Fibroblast of mammary gland (primary cell): Measurements from ENCODE around the gene SLC16A11.

Experiments used
- DNase-seq: peaks from one replicate; pipeline ENCODE4 v3.0.0-alpha.2; 2010; ENCODE audit warnings: low read depth
- H3K4me3 ChIP-seq: 2 replicates; pipeline ENCODE4 v1.5.1; 2011; ENCODE audit warnings: low read depth, mild to moderate bottlenecking, low read length, moderate library complexity; ENCODE audit not compliant: control insufficient read depth
- TF ChIP-seq, protein P1 (sequence below): conservative IDR thresholded peaks from 2 replicates; pipeline ENCODE4 v1.5.1; 2011; ENCODE audit warnings: low read depth, low read length, inconsistent platforms; ENCODE audit not compliant: control insufficient read depth, insufficient read depth

Gene SLC16A11

DNA sequence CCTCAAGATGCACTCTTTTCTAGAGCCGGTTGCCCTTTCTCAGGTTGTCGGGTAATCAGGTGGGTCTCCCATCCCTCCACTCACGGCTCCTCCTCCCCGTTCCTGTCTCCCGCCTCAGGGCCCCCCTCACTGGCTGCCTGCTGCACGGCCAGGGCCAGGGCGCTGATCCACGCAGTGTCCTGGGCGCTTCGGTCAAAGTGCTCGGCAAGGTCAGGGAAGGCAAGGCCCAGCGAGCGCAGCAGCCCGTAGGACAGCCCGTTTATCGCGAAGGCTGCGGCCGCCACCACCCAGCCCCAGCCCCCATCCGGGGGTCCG lies 753 bp downstream of the SLC16A11 start:
- DNase-seq = no peak
- TF ChIP-seq, protein P1, sequence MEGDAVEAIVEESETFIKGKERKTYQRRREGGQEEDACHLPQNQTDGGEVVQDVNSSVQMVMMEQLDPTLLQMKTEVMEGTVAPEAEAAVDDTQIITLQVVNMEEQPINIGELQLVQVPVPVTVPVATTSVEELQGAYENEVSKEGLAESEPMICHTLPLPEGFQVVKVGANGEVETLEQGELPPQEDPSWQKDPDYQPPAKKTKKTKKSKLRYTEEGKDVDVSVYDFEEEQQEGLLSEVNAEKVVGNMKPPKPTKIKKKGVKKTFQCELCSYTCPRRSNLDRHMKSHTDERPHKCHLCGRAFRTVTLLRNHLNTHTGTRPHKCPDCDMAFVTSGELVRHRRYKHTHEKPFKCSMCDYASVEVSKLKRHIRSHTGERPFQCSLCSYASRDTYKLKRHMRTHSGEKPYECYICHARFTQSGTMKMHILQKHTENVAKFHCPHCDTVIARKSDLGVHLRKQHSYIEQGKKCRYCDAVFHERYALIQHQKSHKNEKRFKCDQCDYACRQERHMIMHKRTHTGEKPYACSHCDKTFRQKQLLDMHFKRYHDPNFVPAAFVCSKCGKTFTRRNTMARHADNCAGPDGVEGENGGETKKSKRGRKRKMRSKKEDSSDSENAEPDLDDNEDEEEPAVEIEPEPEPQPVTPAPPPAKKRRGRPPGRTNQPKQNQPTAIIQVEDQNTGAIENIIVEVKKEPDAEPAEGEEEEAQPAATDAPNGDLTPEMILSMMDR = no peak
- H3K4me3 ChIP-seq = peak overlapping the region; percentile 26

DNA sequence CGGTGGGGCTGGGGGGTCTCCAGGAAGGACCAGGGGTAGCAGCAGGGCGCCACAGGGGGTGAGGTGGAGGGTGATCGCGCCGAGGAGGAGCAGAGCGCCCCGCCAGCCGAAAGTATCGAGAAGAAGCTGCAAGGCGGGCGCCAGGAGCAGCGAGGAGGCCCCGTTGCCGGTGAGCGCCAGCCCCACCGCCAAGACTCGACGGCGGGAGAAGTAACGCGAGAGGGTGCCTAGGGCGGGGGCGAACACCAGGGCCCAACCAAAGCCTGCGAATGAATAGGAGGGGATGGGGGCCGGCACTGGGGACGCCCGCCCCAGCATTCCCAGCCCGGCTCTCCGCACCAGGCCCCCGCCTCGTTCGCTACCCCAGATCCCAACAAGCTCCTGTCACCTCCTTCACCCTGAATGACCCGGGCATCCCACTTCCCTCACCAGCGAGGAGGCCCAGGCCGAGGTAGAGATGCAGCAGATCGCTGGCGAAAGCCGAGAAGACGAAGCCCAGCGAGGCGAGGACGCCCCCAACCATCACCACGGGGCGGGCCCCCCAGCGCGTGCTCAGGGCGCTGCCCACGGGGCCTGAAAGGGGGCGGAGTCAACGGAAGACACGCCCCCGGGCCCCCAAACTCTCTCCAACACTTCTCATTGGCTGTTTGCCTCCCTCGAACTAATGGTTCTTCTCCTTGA lies 1.3 kb downstream of the SLC16A11 start:
- DNase-seq = no peak
- TF ChIP-seq, protein P1 = no peak
- no peak overlapping the region for H3K4me3 ChIP-seq

DNA sequence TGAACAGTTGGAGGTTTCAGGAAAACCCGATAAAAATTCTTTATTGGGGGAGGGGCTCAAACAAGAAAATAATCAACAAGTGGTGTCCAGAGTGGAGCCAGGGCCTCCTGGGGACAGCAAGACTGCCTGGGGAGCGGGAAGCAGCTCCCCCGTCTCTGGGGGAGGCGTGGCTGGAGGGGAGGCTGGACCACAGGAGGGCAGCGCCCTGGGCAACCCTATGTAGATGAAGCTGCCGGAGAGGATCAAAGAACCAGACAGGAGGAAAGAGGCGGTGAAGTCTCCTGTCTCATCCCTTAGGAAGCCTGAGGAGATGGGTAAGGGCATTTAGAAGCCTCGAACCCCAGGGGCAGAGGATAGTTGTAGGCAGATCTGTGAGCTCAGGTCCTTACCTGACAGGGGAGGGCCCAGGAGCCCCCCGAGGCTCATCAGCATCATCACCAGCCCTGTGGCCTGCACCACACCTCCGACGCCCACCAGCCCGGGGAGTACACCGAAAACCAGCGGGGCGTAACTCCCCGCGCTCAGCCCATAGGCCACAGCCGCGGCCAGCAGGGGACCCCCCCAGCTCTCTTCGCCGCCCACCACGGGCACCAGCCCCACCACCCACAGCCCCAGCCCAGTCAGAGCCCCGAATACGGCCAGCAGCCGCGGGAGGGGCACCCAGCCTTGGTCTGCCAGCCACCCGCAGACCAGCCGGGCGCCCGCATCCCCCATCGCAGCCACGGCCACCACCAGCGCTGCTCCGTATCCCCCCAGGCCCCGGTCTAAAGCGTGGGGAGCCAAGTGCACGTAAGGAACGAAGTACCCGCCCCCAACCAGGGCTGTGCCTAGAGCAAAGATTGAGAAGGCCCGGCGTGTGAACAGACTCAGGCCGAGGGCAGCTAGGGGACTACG lies 2.0 kb downstream of the SLC16A11 start:
- H3K4me3 ChIP-seq = no peak overlapping the region
- DNase-seq = no peak

DNA sequence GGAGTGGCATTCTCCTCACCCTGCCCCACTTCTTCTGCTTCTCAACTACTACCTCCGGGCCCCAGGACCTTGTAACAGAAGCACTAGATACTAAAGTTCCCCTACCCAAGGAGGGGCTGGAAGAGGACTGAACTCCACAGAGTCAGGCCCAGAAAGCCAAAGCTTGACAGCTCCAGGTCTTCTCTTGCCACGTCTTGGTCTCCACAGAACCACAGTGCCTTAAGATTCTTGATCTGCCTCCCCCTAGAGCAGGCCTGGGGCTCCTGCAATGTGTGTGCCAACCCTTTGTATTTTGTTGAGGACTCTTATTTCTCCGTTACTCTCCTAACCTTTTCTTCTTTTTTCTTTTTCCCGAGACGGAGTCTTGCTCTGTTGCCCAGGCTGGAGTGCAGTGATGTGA lies 4.1 kb downstream of the SLC16A11 start:
- TF ChIP-seq, protein P1 = no peak
- no peak overlapping the region for H3K4me3 ChIP-seq
- no peak for DNase-seq

More for the DNA sequence above, 2.0 kb downstream of the SLC16A11 start:
- TF ChIP-seq, protein P1 = no peak

DNA sequence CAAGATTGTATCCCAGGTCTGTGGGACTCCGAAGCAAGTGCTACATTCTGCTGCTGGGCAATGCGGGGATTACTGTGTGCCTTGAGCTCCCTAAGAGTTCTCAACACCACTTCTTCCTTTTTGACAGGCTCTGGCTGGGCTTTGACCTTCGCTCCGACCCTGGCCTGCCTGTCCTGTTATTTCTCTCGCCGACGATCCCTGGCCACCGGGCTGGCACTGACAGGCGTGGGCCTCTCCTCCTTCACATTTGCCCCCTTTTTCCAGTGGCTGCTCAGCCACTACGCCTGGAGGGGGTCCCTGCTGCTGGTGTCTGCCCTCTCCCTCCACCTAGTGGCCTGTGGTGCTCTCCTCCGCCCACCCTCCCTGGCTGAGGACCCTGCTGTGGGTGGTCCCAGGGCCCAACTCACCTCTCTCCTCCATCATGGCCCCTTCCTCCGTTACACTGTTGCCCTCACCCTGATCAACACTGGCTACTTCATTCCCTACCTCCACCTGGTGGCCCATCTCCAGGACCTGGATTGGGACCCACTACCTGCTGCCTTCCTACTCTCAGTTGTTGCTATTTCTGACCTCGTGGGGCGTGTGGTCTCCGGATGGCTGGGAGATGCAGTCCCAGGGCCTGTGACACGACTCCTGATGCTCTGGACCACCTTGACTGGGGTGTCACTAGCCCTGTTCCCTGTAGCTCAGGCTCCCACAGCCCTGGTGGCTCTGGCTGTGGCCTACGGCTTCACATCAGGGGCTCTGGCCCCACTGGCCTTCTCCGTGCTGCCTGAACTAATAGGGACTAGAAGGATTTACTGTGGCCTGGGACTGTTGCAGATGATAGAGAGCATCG lies 5.6 kb downstream of the SLC16A11 start:
- TF ChIP-seq, protein P1 = no peak
- H3K4me3 ChIP-seq = no peak overlapping the region
- no peak for DNase-seq

DNA sequence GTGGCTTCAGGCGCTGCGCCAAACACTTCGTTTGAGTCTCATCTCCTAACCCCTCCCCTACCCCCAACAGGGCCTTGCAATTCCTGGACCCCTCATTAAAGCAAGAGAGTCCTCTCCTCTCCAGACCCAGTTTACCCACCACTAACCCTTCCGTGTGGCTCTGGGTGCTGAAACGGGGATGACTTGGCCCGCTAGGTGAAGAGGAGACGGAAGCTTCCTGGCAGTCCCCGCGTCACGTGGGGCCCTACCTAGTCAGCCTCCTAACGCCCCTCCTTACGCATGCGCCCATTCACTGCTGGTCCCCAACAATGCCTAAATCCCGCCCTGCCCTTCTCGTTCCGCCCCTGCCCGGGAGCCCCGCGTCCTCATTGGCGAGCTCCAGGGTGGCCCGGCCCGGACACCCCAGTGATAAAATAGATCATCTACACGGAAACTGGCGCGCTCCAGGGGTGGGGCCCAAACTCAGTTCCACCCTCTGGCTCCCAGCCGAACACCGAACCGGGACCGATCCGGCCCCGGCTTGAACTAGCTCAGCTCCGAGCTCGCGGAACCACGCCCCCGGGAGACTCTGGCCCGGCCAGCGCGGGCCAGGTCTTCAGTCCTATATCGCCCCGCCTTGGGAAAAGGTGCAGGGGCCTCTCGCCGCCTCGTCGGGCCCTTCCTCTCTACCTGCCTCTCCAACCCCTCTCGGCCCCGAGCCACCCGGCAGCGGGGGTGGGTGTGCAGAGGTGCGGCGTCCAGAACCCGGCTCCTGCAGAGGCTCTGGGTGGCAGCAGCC lies 8.1 kb downstream of the SLC16A11 start, which contains the start of gene SLC16A13:
Gene SLC16A13, plus strand, starts transcription at position 425 of the 778 bp plus-strand sequence. CDS start 368 bp downstream, outside the sequence.
- H3K4me3 ChIP-seq = peak within 1 kb of the TSS; percentile 79
- TF ChIP-seq, protein P1 = no peak
- DNase-seq = peak; percentile 92
